Neural progenitor cell (in vitro differentiated cells): ENCODE results near the gene CENPB. TPM values are rescaled to one million over a fixed set of nuclear protein-coding genes. Genes with fewer than 3 reads are reported as not detected.

Experiments
- DNase-seq: peaks from one replicate; pipeline ENCODE4 v3.0.0-alpha.2; 2016; ENCODE audit warnings: low spot score
- H2AFZ ChIP-seq: fragments of 200-600 bp; sonication (generic); replicated peaks from 2 replicates; pipeline ENCODE4 v1.6.1; 2016; ENCODE audit warnings: antibody characterized with exemption
- H3F3A ChIP-seq: fragments of 200-600 bp; sonication (generic); 2 replicates; pipeline ENCODE4 v1.6.1; 2016; ENCODE audit warnings: antibody characterized with exemption, low read depth
- H3K27ac ChIP-seq: fragments of 200-600 bp; sonication (generic); 2 replicates; pipeline ENCODE4 v1.5.1; 2016; ENCODE audit warnings: mild to moderate bottlenecking
- H3K27me3 ChIP-seq: fragments of 200-600 bp; sonication (generic); 2 replicates; pipeline ENCODE4 v1.6.1; 2016; ENCODE audit warnings: mild to moderate bottlenecking, moderate library complexity
- H3K36me3 ChIP-seq: fragments of 200-600 bp; sonication (generic); 2 replicates; pipeline ENCODE4 v1.5.1; 2016
- H3K4me1 ChIP-seq: fragments of 200-600 bp; sonication (generic); 2 replicates; pipeline ENCODE4 v1.6.1; 2016; ENCODE audit warnings: mixed run types
- H3K4me2 ChIP-seq: fragments of 200-600 bp; sonication (generic); 2 replicates; pipeline ENCODE4 v1.6.1; 2016
- H3K4me3 ChIP-seq: fragments of 200-600 bp; sonication (generic); 2 replicates; pipeline ENCODE4 v1.5.1; 2016
- H3K79me2 ChIP-seq: fragments of 200-600 bp; sonication (generic); 2 replicates; pipeline ENCODE4 v1.6.1; 2016; ENCODE audit warnings: low read depth
- H3K9ac ChIP-seq: fragments of 200-600 bp; sonication (generic); 2 replicates; pipeline ENCODE4 v1.6.1; 2016
- H3K9me3 ChIP-seq: fragments of 200-600 bp; sonication (generic); 2 replicates; pipeline ENCODE4 v1.5.1; 2016; ENCODE audit warnings: low read depth
- H4K20me1 ChIP-seq: fragments of 200-600 bp; sonication (generic); 2 replicates; pipeline ENCODE4 v1.6.1; 2016; ENCODE audit warnings: low read depth
- H3K27ac Mint-ChIP-seq: 3 replicates; pipeline ENCODE4 v1.8.0; 2021; ENCODE audit warnings: mixed read lengths
- H3K27me3 Mint-ChIP-seq: 2 replicates; pipeline ENCODE4 v1.8.0; 2022; ENCODE audit warnings: low read depth, mild to moderate bottlenecking, inconsistent platforms, moderate library complexity, mixed read lengths; ENCODE audit not compliant: insufficient read depth
- H3K36me3 Mint-ChIP-seq: 3 replicates; pipeline ENCODE4 v1.8.0; 2021; ENCODE audit warnings: mixed read lengths
- H3K4me1 Mint-ChIP-seq: 3 replicates; pipeline ENCODE4 v1.8.0; 2021; ENCODE audit warnings: mixed read lengths
- H3K4me3 Mint-ChIP-seq: 3 replicates; pipeline ENCODE4 v1.8.0; 2021; ENCODE audit warnings: mild to moderate bottlenecking, moderate library complexity, mixed read lengths
- H3K9me3 Mint-ChIP-seq: 3 replicates; pipeline ENCODE4 v1.8.0; 2020; ENCODE audit warnings: mixed read lengths
- EZH2 ChIP-seq: fragments of 200-600 bp; sonication (generic); IDR thresholded peaks from 2 replicates; pipeline ENCODE4 v1.6.1; 2017; ENCODE audit warnings: antibody characterized with exemption, mild to moderate bottlenecking, moderate library complexity
- EZH2phosphoT487 ChIP-seq: fragments of 200-600 bp; sonication (generic); IDR thresholded peaks from 2 replicates; pipeline ENCODE4 v1.6.1; 2017; ENCODE audit warnings: antibody characterized with exemption
- total RNA-seq: library from RNA; depleted of rRNA; stranded (reverse); fragments of >200 nt; gene quantifications from 2 replicates; pipeline ENCODE4 v1.2.3, GENCODE V29; 2015; ENCODE audit warnings: low replicate concordance
- TF ChIP-seq, protein P1 (sequence below): fragments of 200-600 bp; sonication (generic); IDR thresholded peaks from 2 replicates; pipeline ENCODE4 v1.5.1; 2017; ENCODE audit warnings: antibody characterized with exemption, mild to moderate bottlenecking

CENPB gene
- total RNA-seq, 1 donor from 2014 or later: 5.0 TPM

- Histone ChIP-seq H3K79me2 (peaks cover 21% of the 10 kb centered on the region), H3K36me3 (no peaks in the 10 kb centered on the region), H3K4me1 (peaks cover 3% of the 10 kb centered on the region), H3K27ac (no peak overlapping the region), H3K4me2 (peak overlapping the region; percentile 30), H3K27me3 (peaks cover 48% of the 10 kb centered on the region), H3K9ac (no peak overlapping the region), H3K4me3 (no peak overlapping the region), H3F3A (peaks cover 4% of the 10 kb centered on the region), H3K9me3 (no peaks in the 10 kb centered on the region), H4K20me1 (peaks cover 32% of the 10 kb centered on the region), H2AFZ (no peak overlapping the region)
- Mint-ChIP-seq H3K4me3 (peak overlapping the region; percentile 77), H3K27ac (no peak overlapping the region), H3K4me1 (peaks cover 10% of the 10 kb centered on the region), H3K9me3 (no peaks in the 10 kb centered on the region), H3K27me3 (peaks cover 7% of the 10 kb centered on the region), H3K36me3 (peaks cover 9% of the 10 kb centered on the region)
- DNase-seq: no peak
- TF ChIP-seq EZH2phosphoT487 (no peak), EZH2 (no peak)
- TF ChIP-seq, protein P1, sequence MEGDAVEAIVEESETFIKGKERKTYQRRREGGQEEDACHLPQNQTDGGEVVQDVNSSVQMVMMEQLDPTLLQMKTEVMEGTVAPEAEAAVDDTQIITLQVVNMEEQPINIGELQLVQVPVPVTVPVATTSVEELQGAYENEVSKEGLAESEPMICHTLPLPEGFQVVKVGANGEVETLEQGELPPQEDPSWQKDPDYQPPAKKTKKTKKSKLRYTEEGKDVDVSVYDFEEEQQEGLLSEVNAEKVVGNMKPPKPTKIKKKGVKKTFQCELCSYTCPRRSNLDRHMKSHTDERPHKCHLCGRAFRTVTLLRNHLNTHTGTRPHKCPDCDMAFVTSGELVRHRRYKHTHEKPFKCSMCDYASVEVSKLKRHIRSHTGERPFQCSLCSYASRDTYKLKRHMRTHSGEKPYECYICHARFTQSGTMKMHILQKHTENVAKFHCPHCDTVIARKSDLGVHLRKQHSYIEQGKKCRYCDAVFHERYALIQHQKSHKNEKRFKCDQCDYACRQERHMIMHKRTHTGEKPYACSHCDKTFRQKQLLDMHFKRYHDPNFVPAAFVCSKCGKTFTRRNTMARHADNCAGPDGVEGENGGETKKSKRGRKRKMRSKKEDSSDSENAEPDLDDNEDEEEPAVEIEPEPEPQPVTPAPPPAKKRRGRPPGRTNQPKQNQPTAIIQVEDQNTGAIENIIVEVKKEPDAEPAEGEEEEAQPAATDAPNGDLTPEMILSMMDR: no peak
Observed at GRCh38 chr20:3787324-3788014, 929 bp upstream of the CENPB start.

GRCh38 chr20:3786126-3786484 lies 435 bp downstream of the CENPB start:
- H3K27me3 Mint-ChIP-seq: peaks cover 9% of the 10 kb centered on the region
- TF ChIP-seq EZH2phosphoT487: no peak
- TF ChIP-seq, protein P1: no peak
- no peak for TF ChIP-seq EZH2
- Histone ChIP-seq H3K9ac (peak overlapping the region; percentile 55), H3K4me2 (peak overlapping the region; percentile 93), H3K9me3 (no peaks in the 10 kb centered on the region), H3K36me3 (no peaks in the 10 kb centered on the region), H3K4me3 (peak overlapping the region; percentile 66), H3K27ac (no peak overlapping the region), H3K27me3 (peaks cover 43% of the 10 kb centered on the region), H2AFZ (no peak overlapping the region), H3K79me2 (peaks cover 21% of the 10 kb centered on the region), H3F3A (peaks cover 15% of the 10 kb centered on the region), H4K20me1 (peaks cover 36% of the 10 kb centered on the region), H3K4me1 (peaks cover 4% of the 10 kb centered on the region)
- H3K4me3 Mint-ChIP-seq: peak overlapping the region; percentile 89
- peaks cover 14% of the 10 kb centered on the region for H3K4me1 Mint-ChIP-seq
- peak; percentile 60 for DNase-seq
- no peak overlapping the region for H3K27ac Mint-ChIP-seq
- no peaks in the 10 kb centered on the region for H3K9me3 Mint-ChIP-seq
- H3K36me3 Mint-ChIP-seq: peaks cover 9% of the 10 kb centered on the region

GRCh38 chr20:3785240-3786125 lies 1.1 kb downstream of the CENPB start:
- Histone ChIP-seq H3K9ac (peak overlapping the region; percentile 55), H3K79me2 (peaks cover 21% of the 10 kb centered on the region), H4K20me1 (peaks cover 36% of the 10 kb centered on the region), H3K27ac (no peak overlapping the region), H3F3A (peaks cover 15% of the 10 kb centered on the region), H3K4me3 (peak overlapping the region; percentile 66), H3K4me2 (peak overlapping the region; percentile 93), H3K4me1 (peaks cover 8% of the 10 kb centered on the region), H3K27me3 (peaks cover 42% of the 10 kb centered on the region), H3K9me3 (no peaks in the 10 kb centered on the region), H2AFZ (no peak overlapping the region), H3K36me3 (no peaks in the 10 kb centered on the region)
- peaks cover 19% of the 10 kb centered on the region for H3K4me1 Mint-ChIP-seq
- no peaks in the 10 kb centered on the region for H3K9me3 Mint-ChIP-seq
- H3K27ac Mint-ChIP-seq: no peak overlapping the region
- no peak overlapping the region for H3K4me3 Mint-ChIP-seq
- peaks cover 9% of the 10 kb centered on the region for H3K36me3 Mint-ChIP-seq
- TF ChIP-seq EZH2phosphoT487: no peak
- TF ChIP-seq EZH2: no peak
- TF ChIP-seq, protein P1: no peak
- H3K27me3 Mint-ChIP-seq: peaks cover 13% of the 10 kb centered on the region
- DNase-seq: peak; percentile 28
